ENCODE results near the gene MAGEA8. TPM values are rescaled to one million over a fixed set of nuclear protein-coding genes. Genes with fewer than 3 reads are reported as not detected.
A peak's percentile ranks its signal among the peaks of the same experiment; 100 is the strongest.

MAGEA8 gene
- total RNA-seq, 1 experiment from 2014 or later = not detected

DNA sequence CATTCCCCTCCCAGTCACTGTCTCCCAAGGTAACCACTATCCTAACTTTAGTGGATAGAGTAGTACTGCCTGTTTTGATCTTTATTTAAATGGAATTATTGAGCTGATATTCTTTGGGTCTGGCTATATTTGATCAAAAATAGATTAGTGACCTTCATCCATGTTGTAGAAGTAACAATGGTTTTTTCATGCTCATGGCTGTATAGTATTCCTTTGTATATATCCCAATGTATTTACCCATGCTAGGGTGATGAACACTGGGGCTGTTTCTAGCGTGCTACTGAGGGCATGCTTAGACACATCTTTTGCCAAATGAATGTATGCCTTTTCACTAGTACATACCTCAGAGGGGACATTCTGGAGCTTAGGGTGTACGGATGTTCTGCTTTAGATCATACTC, 10.1 kb upstream of the MAGEA8 start:
- POLR2A ChIA-PET = interaction anchor here (1.1 kb wide), 1 partner anchor 67 kb away, joined by 3 read pairs; the partner anchor contains the start of gene EOLA2
- CTCF ChIA-PET = interaction anchor here (0.6 kb wide), 2 partner anchors 592 to 846 kb away, joined by 3 to 4 read pairs; no protein-coding TSS in a partner anchor
- Mint-ChIP-seq H3K4me1 (ENCODE audit: insufficient read depth, unreplicated experiment) (no peaks in the 10 kb centered on the region), H3K27me3 (ENCODE audit: insufficient read depth, unreplicated experiment) (peaks cover 11% of the 10 kb centered on the region), H3K27ac (ENCODE audit: low read depth, unreplicated experiment) (no peak overlapping the region), H3K9me3 (ENCODE audit: unreplicated experiment) (no peaks in the 10 kb centered on the region), H3K4me3 (ENCODE audit: unreplicated experiment) (no peak overlapping the region), H3K36me3 (ENCODE audit: insufficient read depth, unreplicated experiment) (no peaks in the 10 kb centered on the region)
- no TSS peak for BruUV-seq (replicated peaks)
- intact Hi-C loops (cut with micrococcal nuclease) = no loop called here
- DNase-seq (ENCODE audit: unreplicated experiment) = no peak
- TF ChIP-seq CTCF (IDR thresholded peaks at IDR 0.05; ENCODE audit: unreplicated experiment) = no peak

GRCh38 chrX:149871433-149871832, 9.6 kb upstream of the MAGEA8 start:
- no peak for TF ChIP-seq CTCF (IDR thresholded peaks at IDR 0.05; ENCODE audit: unreplicated experiment)
- H3K36me3 Mint-ChIP-seq (ENCODE audit: insufficient read depth, unreplicated experiment) = no peaks in the 10 kb centered on the region
- intact Hi-C loops (cut with micrococcal nuclease) = no loop called here
- BruUV-seq (replicated peaks) = no TSS peak
- no peak for DNase-seq (ENCODE audit: unreplicated experiment)
- H3K4me3 Mint-ChIP-seq (ENCODE audit: unreplicated experiment) = no peak overlapping the region
- H3K9me3 Mint-ChIP-seq (ENCODE audit: unreplicated experiment) = no peaks in the 10 kb centered on the region
- ChIA-PET CTCF (interaction anchor here (0.6 kb wide), 1 partner anchor 847 kb away, joined by 4 read pairs; no protein-coding TSS in a partner anchor), POLR2A (interaction anchor here (1.1 kb wide), 1 partner anchor 67 kb away, joined by 3 read pairs; the partner anchor contains the start of gene EOLA2)
- H3K27me3 Mint-ChIP-seq (ENCODE audit: insufficient read depth, unreplicated experiment) = peaks cover 11% of the 10 kb centered on the region
- H3K4me1 Mint-ChIP-seq (ENCODE audit: insufficient read depth, unreplicated experiment) = no peaks in the 10 kb centered on the region
- H3K27ac Mint-ChIP-seq (ENCODE audit: low read depth, unreplicated experiment) = no peak overlapping the region

DNA sequence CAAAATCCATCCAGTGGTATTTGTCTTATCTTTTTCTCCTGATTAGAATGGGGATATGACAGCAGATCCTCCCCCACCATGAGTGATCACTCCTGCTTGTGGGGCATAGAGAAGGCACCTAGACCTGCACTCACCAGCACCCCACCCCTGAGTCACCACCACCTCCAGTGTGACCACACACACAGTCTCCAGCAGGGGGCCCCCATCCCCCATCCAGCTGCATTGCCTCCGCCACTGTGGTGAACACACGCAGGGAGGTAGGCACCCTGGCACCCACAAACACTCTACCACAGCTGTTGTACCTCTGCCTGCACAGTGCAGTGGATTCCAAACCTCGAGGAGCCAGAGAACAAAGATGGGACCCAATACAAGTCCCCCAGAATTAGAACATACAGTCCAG, 9.0 kb upstream of the MAGEA8 start:
- DNase-seq (ENCODE audit: unreplicated experiment) = peak; percentile 56
- Mint-ChIP-seq H3K4me1 (ENCODE audit: insufficient read depth, unreplicated experiment) (no peaks in the 10 kb centered on the region), H3K9me3 (ENCODE audit: unreplicated experiment) (no peaks in the 10 kb centered on the region), H3K27me3 (ENCODE audit: insufficient read depth, unreplicated experiment) (peaks cover 11% of the 10 kb centered on the region), H3K27ac (ENCODE audit: low read depth, unreplicated experiment) (no peak overlapping the region), H3K36me3 (ENCODE audit: insufficient read depth, unreplicated experiment) (no peaks in the 10 kb centered on the region), H3K4me3 (ENCODE audit: unreplicated experiment) (no peak overlapping the region)
- no TSS peak for BruUV-seq (replicated peaks)
- peak; percentile 9 for TF ChIP-seq CTCF (IDR thresholded peaks at IDR 0.05; ENCODE audit: unreplicated experiment)
- intact Hi-C loops (cut with micrococcal nuclease) = no loop called here
- ChIA-PET POLR2A (interaction anchor here (1.1 kb wide), 1 partner anchor 66 kb away, joined by 3 read pairs; the partner anchor contains the start of gene EOLA2), CTCF (no interaction called here)

GRCh38 chrX:149877157-149877556, 3.8 kb upstream of the MAGEA8 start:
- Mint-ChIP-seq H3K27me3 (ENCODE audit: insufficient read depth, unreplicated experiment) (peaks cover 23% of the 10 kb centered on the region), H3K27ac (ENCODE audit: low read depth, unreplicated experiment) (no peak overlapping the region), H3K4me1 (ENCODE audit: insufficient read depth, unreplicated experiment) (no peaks in the 10 kb centered on the region), H3K36me3 (ENCODE audit: insufficient read depth, unreplicated experiment) (no peaks in the 10 kb centered on the region), H3K4me3 (ENCODE audit: unreplicated experiment) (no peak overlapping the region), H3K9me3 (ENCODE audit: unreplicated experiment) (no peaks in the 10 kb centered on the region)
- no TSS peak for BruUV-seq (replicated peaks)
- no peak for TF ChIP-seq CTCF (IDR thresholded peaks at IDR 0.05; ENCODE audit: unreplicated experiment)
- intact Hi-C loops (cut with micrococcal nuclease) = no loop called here
- ChIA-PET CTCF (no interaction called here), POLR2A (no interaction called here)
- DNase-seq (ENCODE audit: unreplicated experiment) = no peak

Measured in MCF 10A (cell line).